Umbilical cord (tissue), 2 donors: ENCODE data around the gene MAN1C1. TPM values are rescaled to one million over a fixed set of nuclear protein-coding genes. Genes with fewer than 3 reads are reported as not detected.

Experiments used
- DNase-seq: peaks from one replicate; pipeline ENCODE4 v3.0.0-alpha.2; 2015; ENCODE audit warnings: low spot score
- total RNA-seq: library from RNA; depleted of rRNA; stranded (reverse); fragments of >200 nt; gene quantifications from one replicate; pipeline ENCODE4 v1.2.3, GENCODE V29; 2014; ENCODE audit warnings: low replicate concordance; ENCODE audit not compliant: insufficient read depth

Gene MAN1C1
- total RNA-seq, 1 donor from 2014 or later: 16.9 TPM

DNA sequence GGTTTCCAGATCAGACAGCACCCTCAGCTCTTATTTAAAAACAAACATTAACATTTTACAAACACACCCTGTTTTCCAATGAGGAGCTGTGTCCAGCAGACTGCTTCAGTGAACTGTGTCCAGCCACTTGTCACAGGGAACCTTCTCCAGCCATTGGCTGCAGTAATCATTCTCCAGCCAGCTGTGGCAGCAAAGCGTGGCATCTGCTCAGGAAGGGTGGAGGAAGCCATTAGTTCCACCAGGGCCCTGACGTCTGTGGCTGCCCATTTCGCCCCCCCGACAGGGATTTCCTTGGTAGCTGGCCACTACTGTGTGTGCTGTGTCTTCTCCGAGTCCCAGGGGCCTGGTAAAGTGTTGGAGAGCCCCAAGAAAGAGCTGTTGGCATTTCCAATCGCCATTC lies 120.5 kb downstream of the MAN1C1 start:
- no peak for DNase-seq

DNA sequence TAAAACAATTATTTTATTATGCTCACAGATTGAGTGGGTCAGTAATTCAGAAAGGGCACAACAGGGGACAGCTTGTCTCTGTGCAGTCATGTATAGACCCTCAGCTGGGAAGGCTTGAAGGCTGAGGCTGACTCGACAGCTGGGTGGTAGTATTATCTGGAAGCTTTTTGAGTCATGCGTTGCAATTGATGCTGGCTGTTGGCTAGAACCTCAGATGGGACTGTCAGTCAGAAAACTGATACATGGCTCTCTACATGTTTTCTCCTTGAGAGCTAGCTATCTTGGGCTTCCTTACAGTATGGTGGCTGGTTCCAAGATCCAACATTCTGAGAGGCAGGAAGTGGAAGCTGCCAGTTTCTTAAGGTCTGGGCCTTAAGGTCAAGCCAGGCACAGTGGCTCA lies 121.9 kb downstream of the MAN1C1 start:
- DNase-seq: no peak

DNA sequence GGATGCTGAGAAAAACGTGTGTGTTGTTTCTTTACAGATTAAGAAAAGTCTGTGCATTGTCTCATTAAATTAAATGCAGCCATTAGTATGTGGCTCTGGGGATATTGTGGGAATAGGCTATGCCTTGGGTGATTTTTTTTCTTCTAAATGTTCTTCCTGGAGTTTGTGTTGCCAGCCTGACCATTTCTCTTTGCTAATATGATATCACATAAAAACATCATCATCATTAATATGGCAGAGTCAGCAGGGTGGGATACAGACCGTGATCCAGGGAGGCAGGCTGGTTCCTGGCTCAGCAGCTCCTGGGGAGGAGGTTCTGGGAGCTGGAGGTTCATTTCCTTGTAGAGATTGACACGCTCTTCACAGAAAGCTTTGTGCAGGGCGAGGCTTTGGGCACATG lies 122.8 kb downstream of the MAN1C1 start:
- no peak for DNase-seq

DNA sequence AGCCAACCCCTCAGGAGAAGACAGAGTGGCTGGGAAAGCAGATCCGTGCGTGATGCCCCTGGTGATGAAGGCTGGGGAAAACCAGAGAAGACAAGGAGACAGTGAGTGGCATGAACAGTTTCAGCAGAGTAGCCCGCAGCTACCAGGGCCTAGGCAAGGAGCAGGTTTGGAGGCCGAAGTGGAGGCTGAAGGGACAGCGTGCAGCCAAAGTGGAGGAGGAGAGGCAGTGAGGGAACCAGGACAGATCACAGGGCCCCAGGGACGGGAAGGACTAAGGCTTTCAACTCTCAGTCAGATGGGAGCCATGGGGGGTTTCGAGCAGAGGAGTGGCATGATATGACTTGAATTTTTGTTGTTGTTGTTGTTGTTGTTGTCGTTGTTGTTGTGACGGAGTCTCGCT lies 123.5 kb downstream of the MAN1C1 start:
- no peak for DNase-seq

DNA sequence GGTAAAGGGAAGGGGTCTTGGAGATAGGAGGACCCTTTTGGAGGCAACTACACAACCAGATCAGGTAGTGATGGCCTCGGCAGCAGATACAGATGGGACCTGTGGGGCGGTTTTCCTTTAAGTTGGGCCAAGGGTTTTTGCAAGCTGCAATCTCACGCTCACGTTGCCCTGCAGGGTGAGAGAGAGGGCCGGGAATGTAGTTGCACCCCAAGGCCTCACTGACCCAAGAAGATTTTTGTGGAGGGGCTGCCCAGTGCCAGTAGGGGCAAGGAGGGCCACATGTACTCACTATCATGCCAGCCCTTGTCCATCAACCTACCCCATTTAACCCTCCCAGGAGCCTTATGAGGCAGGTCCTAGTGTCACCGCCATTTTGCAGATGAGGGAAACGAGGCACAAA lies 125.7 kb downstream of the MAN1C1 start:
- DNase-seq: no peak

DNA sequence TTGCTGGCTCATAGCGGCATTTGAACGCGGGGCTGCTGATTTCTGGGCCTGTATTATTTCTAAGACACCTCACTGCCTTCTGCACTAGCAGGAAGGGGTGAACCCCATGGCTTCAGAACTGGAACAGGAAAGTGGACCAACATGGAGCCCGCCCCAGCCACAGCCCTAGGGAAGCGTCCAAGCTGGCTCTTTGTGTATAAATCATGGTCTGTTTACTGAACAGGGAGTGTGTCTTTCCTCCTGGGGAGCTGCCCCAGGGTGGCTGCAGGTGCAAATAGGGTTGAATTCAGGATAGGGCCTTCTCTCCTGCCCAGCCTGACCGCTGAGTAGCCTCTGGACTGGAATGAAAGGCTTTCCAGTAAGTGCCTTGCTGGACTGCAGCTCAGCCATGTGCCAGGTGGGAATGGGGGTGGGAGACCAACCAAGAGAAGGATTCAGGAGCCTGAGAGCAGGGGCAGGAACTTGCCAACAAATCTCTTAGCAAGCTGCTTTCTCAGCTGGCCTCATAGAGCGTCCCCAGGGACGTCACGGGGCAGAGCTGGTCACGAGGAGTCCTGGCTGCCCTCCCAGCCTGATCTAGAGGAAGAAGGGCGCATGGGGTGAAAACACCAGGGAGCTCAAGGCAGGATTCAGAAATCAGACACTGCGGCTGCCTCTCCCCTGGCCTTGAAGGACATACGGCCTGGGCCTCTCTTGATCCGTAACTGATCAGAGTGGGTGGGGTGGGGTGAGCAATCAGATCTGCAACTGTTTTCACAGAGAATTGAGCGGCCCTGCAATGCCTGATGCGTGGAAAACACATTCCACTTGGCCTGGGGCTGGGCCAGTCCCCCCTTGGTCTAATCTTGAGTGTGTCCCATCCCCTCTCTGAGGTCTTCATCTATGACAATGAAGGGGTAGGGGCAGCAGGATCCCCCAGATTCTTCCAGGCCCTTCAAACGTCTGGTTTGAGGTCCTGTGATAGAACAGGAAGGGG lies 126.9 kb downstream of the MAN1C1 start:
- DNase-seq: peak; percentile 87

DNA sequence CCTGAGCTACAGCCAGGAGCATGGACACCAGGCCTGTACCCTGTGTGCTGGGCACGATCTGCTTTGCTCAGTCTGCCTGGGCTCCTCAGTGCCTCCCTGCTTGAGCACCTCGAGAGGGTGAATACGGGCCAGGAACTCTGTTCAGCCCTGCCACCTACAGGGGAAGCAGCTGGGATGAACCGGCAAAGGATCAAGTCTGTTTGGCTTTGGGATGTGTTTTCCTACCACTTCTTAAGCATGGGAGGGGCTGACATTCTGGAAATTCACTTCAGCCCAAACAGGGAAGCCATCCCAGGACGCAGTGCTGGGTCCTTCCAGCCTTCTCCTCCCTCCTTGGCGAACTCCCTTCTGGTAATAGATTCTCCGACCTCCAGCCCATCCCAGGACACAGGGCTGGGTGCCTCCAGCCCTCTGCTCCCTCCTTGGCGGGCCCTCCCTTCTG lies 127.6 kb downstream of the MAN1C1 start:
- DNase-seq: peak; percentile 86

DNA sequence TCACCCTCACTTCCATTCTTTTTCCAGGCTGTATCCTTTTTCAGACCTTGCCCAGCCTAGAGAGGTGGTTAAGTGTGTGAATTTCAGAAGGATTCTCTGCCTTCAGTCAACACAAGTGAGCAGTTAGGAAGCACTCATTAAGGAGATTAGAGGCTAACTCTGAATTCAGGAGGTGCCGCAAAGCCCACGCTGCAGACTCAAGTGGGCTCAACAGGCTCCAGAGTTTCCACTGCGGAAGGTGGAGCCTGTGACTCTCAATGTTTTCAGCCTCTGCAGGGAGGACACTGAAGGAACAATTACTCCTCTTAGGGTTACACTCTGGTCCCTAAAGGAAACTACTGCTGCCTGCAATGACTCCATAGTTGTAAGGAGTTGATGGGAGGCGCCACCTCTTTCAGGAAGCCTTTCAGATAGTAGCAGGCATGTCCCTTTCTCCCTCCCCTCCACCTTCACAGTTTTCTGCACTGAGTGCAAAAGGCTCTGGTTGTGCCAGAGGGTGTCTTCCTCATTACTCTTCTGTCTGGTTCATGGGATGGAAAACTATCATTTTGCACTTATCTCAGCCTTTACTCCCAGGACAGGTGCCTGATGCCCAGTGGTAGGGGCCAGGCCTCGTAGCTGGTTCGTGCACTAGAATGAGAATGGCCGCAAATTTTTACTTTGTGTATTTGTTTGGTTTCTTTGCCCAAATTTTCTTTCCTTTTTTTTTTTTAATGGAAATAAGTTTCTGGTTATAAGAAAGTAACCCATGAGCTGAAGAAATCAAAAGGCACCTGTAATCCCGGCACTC lies 128.2 kb downstream of the MAN1C1 start:
- no peak for DNase-seq

DNA sequence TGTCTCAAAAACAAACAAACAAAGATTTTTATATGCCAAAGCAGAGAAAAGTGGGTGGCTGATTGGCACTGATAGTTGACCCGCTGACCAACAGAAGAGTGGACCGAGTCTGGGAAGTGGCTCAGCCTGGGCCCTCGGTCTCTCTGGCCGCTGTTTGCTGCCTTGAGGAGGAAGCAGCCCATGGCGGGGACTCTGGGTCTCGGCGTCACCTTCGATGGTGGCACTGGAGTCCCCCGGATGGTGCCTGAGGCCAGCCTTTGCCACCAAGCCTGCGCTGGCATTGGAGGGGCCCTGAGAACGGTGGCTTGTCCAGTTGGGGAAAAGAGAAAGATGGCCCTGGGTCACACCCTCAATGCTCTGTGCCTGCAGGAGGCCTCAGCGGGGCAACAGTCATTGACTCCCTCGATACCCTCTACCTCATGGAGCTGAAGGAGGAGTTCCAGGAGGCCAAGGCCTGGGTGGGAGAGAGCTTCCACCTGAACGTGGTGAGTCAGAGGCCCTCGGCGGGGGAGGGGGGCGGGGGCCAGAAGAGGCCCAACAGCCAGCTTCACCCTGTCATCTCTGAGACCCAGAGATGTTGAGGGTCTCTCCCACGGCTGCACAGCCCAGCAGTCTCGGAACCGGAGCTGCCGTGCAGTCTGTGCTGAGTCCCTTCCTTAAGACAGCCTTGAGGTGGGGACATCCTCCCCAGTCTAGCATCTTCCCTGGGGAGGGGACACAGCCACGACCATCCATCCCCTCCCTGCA lies 129.9 kb downstream of the MAN1C1 start:
- no peak for DNase-seq

DNA sequence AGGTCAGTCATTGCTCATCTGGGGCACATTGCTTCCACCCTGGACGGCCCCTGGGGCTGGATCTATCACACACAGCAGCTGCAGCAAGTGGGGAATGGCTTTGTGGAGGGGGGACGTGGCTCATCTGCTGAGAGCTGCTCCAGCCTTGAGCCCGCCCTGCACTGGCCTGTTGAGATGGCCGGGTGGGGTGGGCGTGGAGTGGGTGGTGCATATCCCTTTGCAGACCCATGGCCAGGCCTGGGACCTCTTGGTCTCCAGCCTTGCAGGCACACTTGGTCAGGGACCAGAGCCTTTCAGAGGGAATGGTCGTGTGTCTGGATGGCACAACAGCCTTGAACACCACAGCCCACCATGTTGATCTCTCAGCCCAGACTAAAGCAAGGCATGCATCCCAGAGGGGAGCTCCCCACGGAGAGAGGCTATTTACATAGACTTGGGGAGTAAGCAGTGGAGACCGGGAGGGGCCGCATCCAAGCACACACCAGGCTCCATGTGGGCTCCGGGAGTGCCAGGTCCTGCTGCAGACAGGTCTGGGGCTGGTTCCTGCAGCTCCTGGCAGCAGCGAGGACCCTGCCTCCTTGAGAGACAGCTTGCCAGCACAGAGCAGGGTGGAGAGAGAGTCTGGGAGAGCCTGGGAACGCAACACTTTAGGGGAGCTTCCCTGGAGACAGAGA lies 130.6 kb downstream of the MAN1C1 start:
- no peak for DNase-seq

DNA sequence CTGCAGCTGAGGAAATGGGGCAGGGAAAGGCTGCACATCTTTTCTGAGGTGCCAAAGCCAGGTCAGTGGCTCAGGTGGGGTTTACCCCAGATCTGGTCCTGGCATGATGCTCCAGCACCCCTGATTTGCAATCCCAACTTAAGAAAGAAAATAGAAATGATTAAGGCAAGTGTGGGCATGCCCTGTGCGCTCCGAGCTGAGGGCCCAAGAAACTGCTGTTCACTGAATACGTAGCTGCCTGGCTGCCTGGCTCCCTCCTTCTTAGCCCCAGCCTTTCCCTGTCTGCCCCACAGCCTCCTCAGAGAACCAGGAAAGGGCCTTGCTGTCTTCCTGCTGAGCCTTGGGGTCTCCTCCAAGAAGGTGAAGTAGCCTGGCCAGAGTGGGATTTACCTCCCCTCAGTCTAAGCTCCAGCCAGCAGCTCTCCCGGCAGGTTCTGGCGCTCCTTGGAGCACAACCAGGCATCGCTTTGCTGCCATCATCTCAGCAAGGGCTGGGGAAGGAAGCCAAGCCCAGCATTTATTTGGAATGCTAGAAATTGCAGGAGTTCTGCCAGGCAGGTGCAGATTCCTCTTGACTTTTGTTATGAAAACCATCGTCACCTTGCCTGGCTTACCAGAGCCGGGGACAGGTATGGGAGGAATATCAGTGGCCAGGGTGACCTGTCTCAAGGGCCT lies 132.1 kb downstream of the MAN1C1 start:
- DNase-seq: no peak

DNA sequence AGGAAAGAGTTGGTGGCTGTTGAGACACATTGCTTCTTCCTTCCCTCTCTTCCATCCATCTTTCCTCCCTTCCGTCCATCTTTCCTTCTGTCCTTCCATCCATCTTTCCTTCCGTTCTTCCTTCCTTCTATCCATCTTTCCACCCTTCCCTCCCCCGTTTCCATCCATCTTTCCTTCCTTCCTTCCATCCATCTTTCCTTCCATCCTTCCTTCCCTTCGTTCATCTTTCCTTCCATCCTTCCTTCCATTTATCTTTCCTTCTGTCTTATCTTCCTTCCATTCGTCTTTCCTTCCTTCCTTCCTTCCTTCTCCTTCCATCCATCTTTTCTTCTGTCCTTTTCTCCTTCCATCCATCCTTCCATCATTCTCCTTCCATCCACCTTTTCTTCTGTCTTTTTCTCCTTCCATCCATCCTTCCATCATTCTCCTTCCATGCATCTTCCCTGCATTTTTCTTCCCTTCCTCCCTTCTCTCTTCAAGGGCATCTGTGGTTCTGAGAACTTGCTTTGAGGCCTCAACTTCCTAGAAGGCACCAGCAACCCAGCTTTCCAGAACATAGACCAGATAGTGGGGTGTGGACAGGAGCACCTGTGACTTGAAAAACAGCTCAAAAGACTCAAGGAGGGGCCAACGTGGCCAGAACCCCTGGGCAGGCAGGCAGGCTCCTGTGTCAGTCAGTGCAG lies 134.5 kb downstream of the MAN1C1 start:
- DNase-seq: no peak

DNA sequence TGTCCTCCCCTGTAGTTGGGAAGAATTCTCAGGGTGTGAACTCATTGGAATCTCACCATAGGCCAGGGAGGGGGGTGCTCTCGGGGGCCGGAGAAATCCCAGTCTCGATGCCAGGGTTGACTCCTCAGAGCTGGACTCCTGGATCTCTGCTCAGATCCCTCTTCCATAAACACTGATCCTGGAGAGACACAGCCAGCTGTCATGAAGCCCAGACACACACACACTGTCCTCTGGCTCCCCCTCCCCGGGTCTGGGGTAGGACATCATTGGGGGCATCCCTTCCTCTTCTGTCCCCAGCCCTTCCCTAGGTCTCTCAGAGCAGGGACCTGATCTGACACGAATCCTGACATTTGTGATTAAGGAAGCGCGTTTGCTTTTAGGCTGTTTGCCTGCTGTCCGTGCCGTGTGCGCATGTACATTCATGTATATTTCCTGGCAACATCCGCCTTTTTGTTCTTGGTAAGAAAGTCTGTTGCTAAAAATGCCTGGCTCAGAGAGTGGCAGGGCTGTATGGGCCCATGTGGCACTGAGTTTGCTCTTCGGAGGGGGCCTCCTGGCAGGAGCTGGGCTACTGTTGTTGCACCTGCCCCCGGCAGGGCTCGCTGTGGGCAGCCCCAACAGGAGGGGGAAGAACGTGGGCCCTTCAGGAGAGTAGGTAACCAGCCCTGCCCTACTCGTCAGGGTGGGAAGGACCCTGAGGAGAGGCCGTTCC lies 138.0 kb downstream of the MAN1C1 start:
- no peak for DNase-seq

DNA sequence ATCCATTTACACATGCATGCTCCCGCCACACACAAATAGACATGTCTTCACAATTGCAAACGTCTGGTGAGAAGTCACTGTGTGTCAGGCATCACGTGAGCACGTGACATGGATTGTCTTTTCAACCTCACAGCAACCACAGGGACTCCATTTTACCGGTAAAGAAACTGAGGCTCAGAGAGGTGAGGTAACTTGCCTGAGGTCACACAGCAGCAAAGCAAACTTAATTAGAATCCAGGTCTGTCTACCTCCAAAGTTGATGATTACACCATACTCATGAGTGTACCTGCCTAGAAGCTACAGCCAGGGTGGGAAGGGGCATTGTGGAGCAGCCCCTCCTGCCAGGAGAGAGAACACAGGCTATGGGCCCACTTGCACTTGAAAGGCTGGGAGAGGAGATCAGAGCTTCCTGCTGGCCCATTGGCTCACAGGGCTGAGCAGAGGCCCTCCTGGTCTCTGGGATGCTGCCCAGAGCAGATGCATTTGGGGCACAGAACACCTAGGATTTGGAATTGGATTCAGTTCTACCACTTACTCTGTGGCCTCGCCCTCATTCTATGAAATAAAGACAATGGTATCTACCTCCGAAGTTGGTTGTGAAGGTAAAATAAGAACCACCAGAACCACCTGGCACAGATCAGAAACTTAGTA lies 139.0 kb downstream of the MAN1C1 start:
- DNase-seq: no peak

DNA sequence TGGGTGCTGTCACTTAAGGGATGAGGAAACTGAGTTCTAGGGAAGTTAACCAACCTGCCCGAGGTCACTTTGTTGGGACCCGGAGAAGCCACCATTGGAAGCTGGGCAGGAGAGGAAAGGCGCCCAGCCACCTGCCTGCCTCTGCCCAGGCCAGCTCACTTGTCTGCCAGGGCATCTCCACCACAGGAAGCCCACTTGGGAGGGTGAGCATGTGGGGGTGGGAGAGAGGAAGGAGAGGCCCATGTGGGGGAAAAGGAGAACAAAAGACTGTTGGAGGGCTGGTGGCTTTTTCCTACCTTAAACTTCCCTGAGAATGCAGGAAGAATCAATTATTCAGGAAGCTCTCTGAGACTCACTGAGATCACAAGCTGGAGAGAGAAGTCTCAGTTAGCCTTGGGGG lies 139.6 kb downstream of the MAN1C1 start:
- DNase-seq: no peak

DNA sequence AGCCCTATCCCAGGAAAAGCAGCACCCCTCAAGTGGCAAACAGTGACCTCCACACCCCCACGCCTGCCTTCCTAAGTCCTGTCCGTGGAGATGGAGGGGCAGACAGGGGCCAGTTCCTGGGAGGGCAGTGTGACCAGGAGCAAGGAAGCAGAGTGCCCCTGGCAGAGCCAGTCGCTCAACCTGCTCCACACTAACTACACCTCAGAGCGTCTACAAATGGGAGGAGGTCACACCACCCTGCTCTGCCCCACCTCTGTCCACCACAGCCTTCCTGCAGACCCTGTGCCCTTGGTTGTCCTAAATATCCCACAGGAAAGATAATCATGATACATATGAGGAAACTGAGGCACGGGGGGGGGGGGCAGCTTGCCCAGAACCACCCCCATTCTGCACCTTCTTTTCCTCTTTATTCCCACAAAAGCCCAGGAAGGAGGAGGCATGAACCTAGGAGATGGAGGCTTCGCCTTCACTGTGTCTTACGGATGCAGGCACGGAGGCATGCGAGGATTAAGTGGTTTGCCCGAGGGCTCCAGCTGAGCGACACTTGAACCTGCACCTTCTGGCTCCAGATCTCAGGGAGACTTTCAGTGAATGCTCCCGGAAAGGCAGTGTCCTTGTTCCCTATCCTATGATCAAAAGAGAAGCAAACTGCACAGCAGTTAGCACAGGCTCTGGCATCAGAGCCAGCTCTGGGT lies 140.7 kb downstream of the MAN1C1 start:
- DNase-seq: no peak

DNA sequence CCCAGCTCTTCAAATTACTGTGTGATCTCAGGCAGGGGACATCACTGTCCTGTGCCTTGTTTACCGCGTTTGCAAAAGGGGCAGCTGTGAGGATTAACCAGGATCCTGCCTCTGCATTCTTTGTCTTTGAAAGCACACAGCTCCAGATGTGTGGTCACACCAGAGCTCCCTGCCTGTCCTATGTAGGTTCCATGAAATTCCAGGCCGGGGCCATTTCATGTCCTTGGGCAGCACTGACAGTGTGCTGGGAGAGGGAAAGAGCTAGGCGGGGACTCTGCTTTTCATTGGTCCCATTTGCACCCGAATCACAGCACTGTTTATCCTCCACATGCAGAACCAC lies 141.2 kb downstream of the MAN1C1 start:
- DNase-seq: no peak

DNA sequence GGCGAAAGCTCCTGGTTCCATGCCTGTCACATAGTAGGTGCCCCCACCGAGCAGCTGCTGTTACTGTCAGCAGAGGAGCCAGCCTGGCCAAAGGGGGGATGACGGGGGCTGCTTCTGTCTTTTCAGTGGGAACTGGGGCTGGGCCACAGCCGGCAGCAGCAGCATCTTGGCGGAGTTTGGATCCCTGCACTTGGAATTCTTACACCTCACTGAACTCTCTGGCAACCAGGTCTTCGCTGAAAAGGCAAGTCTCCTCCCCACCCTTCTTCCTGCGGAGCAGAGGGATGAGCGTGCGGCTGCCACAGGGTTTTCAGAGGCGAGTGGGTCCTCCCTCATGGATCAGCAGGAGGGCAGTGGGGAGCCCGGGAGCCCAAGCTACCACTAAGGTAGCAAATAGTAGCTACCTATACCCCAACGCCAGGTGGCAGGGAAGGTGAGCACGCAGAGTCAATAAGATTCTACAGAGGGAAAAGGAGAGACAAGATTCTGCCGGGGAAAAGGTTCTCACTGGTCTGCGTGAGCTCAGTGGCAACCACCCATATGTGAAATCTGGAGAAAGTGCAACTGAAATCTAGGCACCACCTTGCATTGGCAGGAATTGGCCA lies 142.0 kb downstream of the MAN1C1 start:
- DNase-seq: no peak
